Left ventricle myocardium inferior (tissue), 1 donor: Measurements from ENCODE around the gene RNF11. TPM values are rescaled to one million over a fixed set of nuclear protein-coding genes. Genes with fewer than 3 reads are reported as not detected.

Experiments
- DNase-seq: peaks from one replicate; pipeline ENCODE4 v3.0.0-alpha.2; 2020
- H3K27ac ChIP-seq: fragments of 200-600 bp; replicated peaks from 2 replicates; pipeline ENCODE4 v1.8.0; 2021
- H3K27me3 ChIP-seq: fragments of 200-600 bp; 2 replicates; pipeline ENCODE4 v1.8.0; 2021; ENCODE audit warnings: low read depth
- H3K36me3 ChIP-seq: fragments of 200-600 bp; 2 replicates; pipeline ENCODE4 v1.8.0; 2021
- H3K4me1 ChIP-seq: fragments of 200-600 bp; 2 replicates; pipeline ENCODE4 v1.8.0; 2021
- H3K4me3 ChIP-seq: fragments of 200-600 bp; 2 replicates; pipeline ENCODE4 v1.8.0; 2021; ENCODE audit warnings: mild to moderate bottlenecking, moderate library complexity
- H3K9me3 ChIP-seq: fragments of 200-600 bp; replicated peaks from 2 replicates; pipeline ENCODE4 v1.8.0; 2021
- CTCF ChIP-seq: fragments of 200-600 bp; IDR thresholded peaks from 2 replicates; pipeline ENCODE4 v1.8.0; 2021; ENCODE audit warnings: antibody characterized with exemption, mild to moderate bottlenecking, borderline replicate concordance
- intact Hi-C: fragments of 100-400 bp; cut with micrococcal nuclease; formaldehyde crosslinking; loops from one replicate; pipeline ENCODE4 v1.11.0; 2022
- total RNA-seq: library from RNA; stranded (reverse); fragmentation: NEBNext Ultra II Directional; extraction: Animal tissue kit (Norgen Biotek cat#: 25700); gene quantifications from one replicate; pipeline ENCODE4 v1.2.1, GENCODE V29; 2021
- donor health status: DM: no; HTN: yes; CAD: no; lungs with severe emphysema.

The RNF11 gene
- total RNA-seq, 1 donor from 2014 or later: 116 TPM

GRCh38 chr1:51280321-51280978 lies 44.4 kb downstream of the RNF11 start:
- H3K4me1 ChIP-seq: peaks cover 24% of the 10 kb centered on the region
- H3K4me3 ChIP-seq: no peak overlapping the region
- no peaks in the 10 kb centered on the region for H3K9me3 ChIP-seq
- intact Hi-C loops: no loop called here
- TF ChIP-seq CTCF: no peak
- no peaks in the 10 kb centered on the region for H3K36me3 ChIP-seq
- no peaks in the 10 kb centered on the region for H3K27me3 ChIP-seq
- DNase-seq: no peak
- no peak overlapping the region for H3K27ac ChIP-seq

- H3K27ac ChIP-seq: no peak overlapping the region
- DNase-seq: no peak
- intact Hi-C loops: no loop called here
- no peaks in the 10 kb centered on the region for H3K27me3 ChIP-seq
- peaks cover 24% of the 10 kb centered on the region for H3K4me1 ChIP-seq
- no peaks in the 10 kb centered on the region for H3K36me3 ChIP-seq
- no peaks in the 10 kb centered on the region for H3K9me3 ChIP-seq
- TF ChIP-seq CTCF: no peak
- H3K4me3 ChIP-seq: no peak overlapping the region
These were observed 45.7 kb downstream of the RNF11 start for GRCh38 chr1:51281807-51282206.

GRCh38 chr1:51282605-51283004 lies 46.5 kb downstream of the RNF11 start:
- peaks cover 24% of the 10 kb centered on the region for H3K4me1 ChIP-seq
- H3K27ac ChIP-seq: no peak overlapping the region
- intact Hi-C loops: no loop called here
- H3K4me3 ChIP-seq: no peak overlapping the region
- DNase-seq: no peak
- H3K9me3 ChIP-seq: no peaks in the 10 kb centered on the region
- H3K36me3 ChIP-seq: peaks cover 4% of the 10 kb centered on the region
- TF ChIP-seq CTCF: no peak
- H3K27me3 ChIP-seq: no peaks in the 10 kb centered on the region

- intact Hi-C loops: no loop called here
- DNase-seq: no peak
- Histone ChIP-seq H3K27me3 (no peaks in the 10 kb centered on the region), H3K36me3 (peaks cover 15% of the 10 kb centered on the region), H3K4me3 (no peak overlapping the region), H3K9me3 (no peaks in the 10 kb centered on the region), H3K27ac (no peak overlapping the region), H3K4me1 (peaks cover 24% of the 10 kb centered on the region)
- no peak for TF ChIP-seq CTCF
These were observed 47.9 kb downstream of the RNF11 start for GRCh38 chr1:51283979-51284378.

- H3K9me3 ChIP-seq: no peaks in the 10 kb centered on the region
- H3K36me3 ChIP-seq: peaks cover 15% of the 10 kb centered on the region
- DNase-seq: no peak
- H3K4me3 ChIP-seq: no peak overlapping the region
- no peak overlapping the region for H3K27ac ChIP-seq
- intact Hi-C loops: no loop called here
- TF ChIP-seq CTCF: no peak
- peaks cover 24% of the 10 kb centered on the region for H3K4me1 ChIP-seq
- no peaks in the 10 kb centered on the region for H3K27me3 ChIP-seq
These were observed 48.4 kb downstream of the RNF11 start for GRCh38 chr1:51284487-51284954.
